Hindlimb muscle (tissue), 1 donor: Measurements from ENCODE around the gene SUSD6. TPM values are rescaled to one million over a fixed set of nuclear protein-coding genes. Genes with fewer than 3 reads are reported as not detected.

Experiments
- DNase-seq: peaks from one replicate; pipeline ENCODE4 v3.0.0-alpha.2; 2013
- polyA plus RNA-seq: library from polyadenylated mRNA; unstranded; fragments of 120-200 nt; gene quantifications from one replicate; pipeline ENCODE4 v1.2.1, GENCODE V29; 2013; ENCODE audit not compliant: insufficient read length

Gene SUSD6
- polyA plus RNA-seq, 1 donor = 22.6 TPM

DNA sequence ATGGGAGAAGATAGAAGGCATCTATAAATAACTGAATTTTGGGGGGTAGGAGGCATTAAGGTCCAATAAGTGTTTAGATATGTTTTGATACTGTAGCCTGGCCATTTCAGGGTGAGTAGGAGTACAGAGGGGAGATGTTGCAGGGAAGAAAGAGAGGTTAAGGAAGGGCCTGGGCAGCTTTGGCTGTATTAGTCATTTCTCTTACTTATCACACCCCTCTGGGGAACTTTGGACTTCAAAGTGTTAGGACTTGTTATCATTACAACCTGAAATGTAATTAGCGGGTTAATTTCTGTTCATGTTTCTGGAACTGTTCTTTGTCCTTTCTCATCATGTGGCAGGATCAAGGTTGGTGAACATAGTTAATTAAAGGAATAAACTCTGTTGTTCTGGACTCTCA, 40.3 kb downstream of the SUSD6 start:
- DNase-seq = no peak

- no peak for DNase-seq
Observed at GRCh38 chr14:69652942-69653684, 41.7 kb downstream of the SUSD6 start.

DNA sequence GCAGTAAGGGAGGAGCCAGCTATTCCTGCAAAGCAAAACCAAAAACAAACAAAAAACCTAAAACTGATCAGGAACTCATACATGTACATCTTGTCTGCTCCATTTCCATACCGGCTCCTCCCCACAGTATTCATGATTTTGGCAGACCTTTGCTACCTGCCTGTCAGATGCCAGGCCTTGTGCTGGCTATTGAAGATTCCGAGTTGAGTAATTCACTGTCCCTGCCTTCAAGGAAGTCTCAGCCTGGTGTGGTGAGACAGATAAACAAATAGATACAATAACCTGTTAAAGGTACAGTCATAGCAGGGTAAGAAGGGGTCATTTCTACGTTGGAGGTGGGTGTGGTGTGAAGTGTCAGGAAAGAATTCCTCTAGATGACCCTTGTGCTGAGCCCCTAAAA, 42.7 kb downstream of the SUSD6 start:
- DNase-seq = no peak

GRCh38 chr14:69657950-69658355, 46.6 kb downstream of the SUSD6 start:
- no peak for DNase-seq

- no peak for DNase-seq
Observed at GRCh38 chr14:69658664-69659261, 47.4 kb downstream of the SUSD6 start.

DNA sequence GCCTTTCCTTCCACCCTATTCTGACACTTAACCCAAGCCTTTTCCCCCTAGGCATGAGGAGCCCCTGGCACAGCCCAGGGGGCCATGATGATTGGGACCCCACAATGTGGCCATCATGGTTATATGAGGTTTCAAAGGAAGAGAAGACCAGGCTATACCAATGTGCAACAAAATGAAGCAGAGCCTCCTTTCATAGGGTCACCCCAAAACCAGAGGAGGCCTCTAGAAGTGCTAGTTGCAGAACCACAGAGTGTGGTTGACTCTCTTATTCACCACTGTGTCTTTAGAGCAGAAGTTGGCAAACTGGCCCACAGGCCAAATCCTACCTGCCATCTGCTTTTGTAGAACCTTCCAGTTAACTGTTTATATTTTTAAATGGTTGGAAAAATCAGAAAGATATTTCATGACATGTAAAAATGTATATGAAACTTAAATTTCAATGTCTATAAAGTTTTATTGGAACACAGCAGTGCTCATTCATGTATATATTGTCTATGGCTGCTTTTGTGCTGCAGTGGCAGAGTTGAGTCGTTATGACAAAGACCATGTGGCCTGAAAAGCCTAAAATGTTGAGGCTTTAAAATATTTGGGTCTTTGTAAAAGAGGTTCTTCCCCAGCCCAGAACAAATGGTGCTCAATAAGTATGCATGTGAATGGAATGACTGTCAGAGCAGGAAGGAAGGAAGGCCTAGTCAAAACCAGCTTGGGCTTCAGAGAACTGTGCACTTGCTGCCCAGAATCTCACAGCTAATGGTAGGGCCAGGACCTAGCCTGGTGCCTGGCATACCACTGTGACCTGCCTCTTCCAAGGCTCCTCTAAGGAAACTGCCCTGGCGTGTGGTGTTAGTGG, 49.2 kb downstream of the SUSD6 start:
- no peak for DNase-seq

DNA sequence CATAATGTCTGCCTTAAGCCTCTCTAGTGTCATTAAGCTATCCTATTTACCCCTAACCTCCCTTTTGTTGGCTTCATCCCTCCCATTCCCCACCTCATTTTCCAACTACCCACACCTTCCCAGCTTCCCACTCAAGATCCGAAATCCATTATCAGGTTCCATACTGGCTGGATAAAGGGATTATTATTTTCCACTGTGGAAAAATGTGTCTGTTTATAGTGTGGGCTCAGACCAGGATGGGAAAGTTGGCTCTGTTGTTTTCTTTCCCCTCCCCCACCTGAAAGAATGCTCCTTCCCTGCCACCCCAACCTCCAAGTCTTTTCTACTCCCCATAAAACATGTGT, 49.8 kb downstream of the SUSD6 start:
- DNase-seq = no peak

DNA sequence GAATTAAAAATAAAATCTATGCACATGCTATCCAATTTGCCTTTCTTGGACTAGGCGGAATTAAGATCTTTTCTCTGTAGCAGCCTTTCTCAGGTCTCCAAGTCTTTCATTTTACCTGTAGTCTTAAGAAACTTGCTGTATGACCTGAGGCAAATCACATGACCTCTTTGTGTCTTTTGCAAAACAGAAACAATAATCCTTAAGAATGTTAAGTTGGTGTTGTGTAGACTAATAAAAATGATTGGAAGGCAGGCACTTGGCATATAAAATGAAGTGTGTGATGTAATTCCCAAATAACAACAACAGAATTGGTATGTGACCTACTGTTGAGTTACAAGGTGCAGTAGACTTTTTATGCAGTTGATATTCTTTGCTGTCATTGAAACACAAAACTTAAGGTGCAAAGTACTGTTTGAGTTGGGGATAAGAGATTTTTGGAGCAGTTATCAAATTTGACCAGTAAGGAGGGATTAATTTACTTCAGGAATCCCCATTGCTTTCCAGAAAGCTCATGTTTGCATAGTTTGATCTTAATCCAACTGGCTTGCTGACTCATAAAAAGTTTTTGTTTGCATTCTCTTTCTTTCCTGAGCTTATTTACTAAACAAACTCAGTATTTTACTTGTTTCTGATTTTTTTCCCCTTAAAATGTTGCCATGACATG, 51.4 kb downstream of the SUSD6 start:
- DNase-seq = no peak

DNA sequence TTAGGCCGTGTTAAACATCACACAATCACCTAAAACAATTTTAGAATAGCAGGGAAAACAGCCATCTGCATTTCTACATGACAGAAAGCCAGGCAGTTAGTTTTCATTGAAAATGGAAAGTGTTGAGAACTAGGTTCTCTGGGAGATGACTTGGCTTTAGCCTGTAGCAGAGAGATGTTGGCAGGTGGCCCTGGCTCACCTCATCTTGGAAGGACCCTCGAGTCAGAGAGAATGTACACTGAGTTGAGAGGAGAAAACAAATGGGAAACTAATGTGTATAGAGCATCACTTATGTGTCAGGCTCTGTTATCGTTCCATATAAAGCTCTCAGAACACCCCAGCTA, 51.9 kb downstream of the SUSD6 start:
- peak; percentile 90 for DNase-seq

DNA sequence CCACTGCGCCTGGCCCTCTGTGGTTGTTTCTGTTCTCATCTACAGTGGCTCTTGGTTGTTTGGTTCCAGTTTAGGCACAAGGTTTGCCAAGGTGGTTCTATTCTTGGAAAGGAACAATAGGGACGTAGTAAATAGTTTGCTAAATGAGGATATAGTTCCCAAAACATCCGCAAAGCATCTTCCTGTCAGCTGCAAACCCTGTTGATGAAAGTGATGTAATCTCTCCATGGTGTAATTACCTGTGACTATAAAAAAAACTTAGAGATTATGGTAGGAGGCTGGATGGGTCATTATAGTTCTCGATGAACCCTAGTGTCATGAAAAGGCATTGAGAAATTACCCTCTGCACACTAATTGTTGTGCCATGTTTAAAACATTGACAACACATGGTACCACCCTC, 52.9 kb downstream of the SUSD6 start:
- no peak for DNase-seq

DNA sequence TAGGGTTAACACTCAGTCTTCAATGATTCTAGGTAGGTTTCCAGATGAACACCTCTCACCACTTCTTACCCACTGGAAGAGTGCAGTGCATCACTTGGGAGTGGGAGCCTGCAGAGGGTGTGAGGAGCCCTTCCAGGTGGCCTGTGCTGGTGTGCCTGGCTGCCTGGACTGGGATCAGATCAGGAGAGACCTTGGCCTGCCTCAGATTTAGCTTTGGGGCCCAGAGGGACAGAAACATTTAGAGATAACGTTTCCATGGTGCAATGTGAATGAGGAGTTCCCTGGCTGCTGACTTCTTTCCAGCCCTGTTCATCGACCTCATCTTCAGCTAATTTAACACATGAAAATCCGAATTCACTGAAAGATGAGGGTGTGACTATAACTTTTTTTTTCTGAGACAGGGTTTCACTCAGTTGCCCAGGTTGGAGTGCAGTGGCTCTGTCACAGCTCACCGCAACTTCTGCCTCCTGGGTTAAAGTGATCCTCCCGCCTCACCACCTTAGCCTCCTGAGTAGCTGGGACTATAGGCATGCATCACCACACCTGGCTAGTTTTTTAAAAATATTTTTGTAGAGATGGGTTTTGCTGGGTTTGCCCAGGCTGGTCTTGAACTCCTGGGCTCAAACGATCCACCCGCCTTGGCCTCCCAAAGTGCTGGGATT, 53.6 kb downstream of the SUSD6 start:
- DNase-seq = no peak

- DNase-seq = no peak
Observed at GRCh38 chr14:69665631-69666030, 54.2 kb downstream of the SUSD6 start.

DNA sequence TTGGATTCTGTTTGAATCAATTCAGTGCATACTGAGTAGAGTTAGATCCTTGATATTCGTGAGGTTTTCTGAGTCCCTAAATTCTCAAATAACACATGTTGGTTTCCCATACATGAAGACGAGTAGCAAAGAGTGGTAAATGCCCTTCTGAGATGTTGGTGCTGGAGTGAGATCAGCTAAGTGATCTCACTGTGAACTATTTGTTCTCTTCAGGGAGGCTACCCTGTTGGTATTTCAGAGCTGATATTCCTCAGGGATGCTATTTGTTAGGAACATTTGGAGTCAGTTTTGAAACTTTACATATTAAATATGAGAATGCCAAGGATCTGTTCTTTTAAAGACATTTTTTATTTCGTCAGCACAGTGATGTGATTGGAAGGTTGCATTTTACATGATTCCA, 54.7 kb downstream of the SUSD6 start:
- no peak for DNase-seq

GRCh38 chr14:69666690-69667211, 55.4 kb downstream of the SUSD6 start:
- DNase-seq = no peak

DNA sequence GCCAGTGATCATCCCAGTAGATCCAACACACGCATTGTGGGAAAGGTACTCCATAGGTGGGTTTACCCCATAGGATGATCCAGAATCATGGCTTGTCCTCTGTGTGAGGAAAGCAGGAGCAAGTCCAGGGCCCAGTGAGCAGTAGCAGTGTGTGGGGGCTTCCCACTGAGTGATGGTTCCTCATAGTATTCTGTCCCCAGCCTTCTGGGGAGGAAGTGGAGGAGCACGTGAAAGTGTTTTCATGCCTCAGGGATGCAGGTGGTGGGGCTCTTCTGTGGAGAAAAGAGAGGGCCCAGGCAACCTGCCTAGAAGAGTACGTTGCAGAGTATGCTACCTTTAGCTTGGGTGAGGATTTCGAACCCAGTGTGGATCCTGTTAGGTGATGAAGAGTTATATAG, 56.5 kb downstream of the SUSD6 start:
- no peak for DNase-seq

DNA sequence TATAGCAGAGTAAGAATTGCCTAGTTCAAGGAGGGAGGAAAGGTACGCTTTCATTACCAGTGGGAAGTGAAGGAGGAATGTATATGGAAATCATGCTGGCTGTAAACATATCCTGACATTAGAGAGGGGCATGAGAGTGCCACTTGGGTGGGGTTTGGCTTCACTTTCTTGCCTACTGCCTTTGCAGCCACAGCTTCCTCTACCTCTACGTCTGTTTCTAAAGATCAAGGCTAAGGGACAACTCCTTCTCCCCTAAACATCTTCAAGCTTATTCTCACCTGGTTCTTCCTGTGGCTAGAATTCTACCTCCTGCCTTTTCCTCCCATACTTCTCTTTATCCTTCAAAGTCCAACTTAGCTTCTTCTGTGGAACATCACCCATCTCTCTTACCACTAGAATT, 58.0 kb downstream of the SUSD6 start:
- DNase-seq = no peak

DNA sequence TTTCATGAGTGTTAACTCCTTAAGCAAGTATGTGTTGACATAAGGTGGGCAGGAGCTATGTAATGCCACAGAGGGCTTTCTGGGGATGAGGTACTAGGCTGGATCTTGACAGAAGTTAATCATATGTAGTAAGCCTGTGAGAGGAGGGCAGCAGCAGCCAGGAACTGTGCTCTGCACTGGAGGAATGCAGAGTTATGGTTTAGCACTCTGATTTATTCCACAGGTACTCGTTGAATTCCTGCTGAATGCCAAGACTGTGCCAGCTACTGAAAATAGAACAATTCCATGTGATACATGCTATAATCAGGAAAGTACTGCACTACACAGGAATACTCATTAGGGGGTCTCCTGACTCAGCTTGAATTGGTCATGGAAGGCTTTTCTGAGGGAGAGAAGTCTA, 58.7 kb downstream of the SUSD6 start:
- DNase-seq = no peak

DNA sequence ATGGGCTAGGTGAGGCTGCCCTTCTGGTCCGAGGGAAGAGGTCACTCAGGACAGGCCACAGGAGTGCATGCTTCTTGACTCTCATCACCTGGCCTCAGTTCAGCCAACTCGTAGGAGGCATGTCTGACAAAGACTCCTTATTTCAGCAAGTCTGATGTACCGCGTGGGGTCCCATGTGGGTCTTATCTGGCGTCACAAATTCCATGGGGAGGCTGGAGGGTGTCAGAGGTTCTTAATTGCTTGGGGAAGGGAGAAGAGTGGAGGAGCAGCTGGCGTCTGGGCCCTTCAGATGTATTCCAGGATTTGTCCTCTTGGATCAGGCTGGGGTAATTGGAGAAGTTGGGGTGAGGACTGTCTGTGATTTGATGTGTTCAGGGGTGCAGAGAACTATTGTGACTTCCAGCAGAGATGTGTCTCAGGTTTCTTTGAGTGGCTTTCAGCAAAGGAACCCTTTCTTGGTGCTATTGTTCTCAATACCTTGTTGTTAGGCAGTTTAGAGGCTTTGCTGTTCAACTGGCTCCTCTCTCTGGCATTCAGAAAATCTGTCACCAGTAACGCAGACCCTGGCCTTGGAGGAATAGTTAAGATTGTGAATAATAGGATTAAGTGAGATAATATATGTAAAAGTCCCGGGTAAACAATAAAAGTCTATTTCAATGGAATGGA, 60.1 kb downstream of the SUSD6 start:
- no peak for DNase-seq

- DNase-seq = no peak
Observed at GRCh38 chr14:69672356-69672755, 61.0 kb downstream of the SUSD6 start.

- DNase-seq = no peak
Observed at GRCh38 chr14:69673104-69673503, 61.7 kb downstream of the SUSD6 start.

- DNase-seq = no peak
Observed at GRCh38 chr14:69673578-69674305, 62.3 kb downstream of the SUSD6 start.
